Stimulated activated naive CD8-positive, alpha-beta T cell treated with anti-CD3 and anti-CD28 coated beads, Interleukin-15, Interleukin-2, amounts not matched to agents 100 U/mL and 50 U/mL, for 24 hours (primary cell): ENCODE results near the gene SLC25A39.
"Not testable (repeated sequence)": the region's sequence is repeated elsewhere in the genome, so short reads cannot be mapped to it uniquely, and the experiment has no call there.

ENCODE experiments used
- ATAC-seq: fragments of 150-1000 bp; cut with Tn5 transposase; one replicate; pipeline ENCODE4 v1.10.0; 2021
- DNase-seq: peaks from one replicate; pipeline ENCODE4 v3.0.0; 2021

The SLC25A39 gene

DNA sequence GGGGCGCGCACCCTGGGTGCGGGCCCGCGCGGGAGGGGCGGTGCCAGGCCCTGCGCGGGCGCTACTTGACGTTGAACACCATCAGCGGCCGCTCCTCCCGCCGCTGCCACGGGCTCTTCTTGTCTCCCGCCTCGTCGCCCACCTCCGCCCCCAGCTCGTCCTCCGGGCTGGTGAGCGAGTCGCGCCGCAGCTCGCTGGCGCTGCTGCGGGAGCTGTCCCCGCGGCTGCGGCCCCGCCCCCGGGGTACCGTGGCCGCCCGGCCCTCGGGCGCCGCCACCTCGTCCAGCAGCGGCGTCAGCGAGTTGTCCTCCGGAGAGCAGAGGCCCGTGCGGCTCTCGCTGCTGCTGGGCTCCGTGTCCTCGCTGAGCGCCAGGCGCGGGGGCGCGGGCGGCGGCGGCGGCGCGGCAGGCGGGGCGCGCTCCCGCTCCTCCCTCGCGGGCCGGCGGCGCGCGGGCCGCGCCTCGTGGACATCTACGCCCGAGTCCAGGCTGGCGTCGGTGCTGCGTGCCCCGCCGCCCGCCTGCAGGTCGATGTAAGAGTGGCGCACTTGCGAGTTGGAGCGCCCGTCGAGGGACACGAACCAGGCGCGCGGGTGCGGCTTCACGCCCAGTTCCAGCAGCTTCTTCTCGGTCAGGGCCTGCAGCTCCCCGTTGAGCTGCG, 29.2 kb upstream of the SLC25A39 start:
- DNase-seq = peak; percentile 20
- ATAC-seq = no peak

DNA sequence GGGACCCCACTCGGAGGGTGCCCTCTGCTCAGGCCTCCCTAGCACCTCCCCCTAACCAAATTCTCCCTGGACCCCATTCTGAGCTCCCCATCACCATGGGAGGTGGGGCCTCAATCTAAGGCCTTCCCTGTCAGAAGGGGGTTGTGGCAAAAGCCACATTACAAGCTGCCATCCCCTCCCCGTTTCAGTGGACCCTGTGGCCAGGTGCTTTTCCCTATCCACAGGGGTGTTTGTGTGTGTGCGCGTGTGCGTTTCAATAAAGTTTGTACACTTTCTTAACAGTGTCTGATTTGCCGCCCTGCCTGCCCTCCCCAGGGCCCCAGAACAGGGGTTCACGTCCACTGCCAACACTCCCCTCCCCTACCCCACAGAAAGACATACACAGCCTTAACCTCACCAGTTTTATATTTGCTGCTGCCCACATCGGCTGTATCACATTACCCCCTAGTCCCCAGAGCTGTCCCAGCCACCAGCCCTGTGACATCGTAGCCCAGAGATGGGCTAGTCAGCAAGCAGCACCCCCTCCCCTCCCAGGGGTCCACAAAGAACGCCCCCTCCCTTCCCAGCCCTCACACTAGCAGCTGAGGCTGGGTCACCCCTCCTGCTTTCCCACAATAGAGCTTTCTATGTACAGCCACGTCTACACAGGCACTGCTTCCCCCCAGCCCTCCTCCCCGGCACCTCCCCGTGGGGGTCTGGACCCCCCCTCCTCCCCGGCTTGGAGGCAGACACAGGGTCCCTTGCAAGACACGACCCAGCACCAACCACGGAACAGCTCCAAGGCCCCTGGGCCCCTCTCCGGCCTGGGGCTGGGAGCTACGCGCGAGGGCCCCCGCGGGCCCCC, 28.4 kb upstream of the SLC25A39 start:
- DNase-seq (no peak), ATAC-seq (no peak)

DNA sequence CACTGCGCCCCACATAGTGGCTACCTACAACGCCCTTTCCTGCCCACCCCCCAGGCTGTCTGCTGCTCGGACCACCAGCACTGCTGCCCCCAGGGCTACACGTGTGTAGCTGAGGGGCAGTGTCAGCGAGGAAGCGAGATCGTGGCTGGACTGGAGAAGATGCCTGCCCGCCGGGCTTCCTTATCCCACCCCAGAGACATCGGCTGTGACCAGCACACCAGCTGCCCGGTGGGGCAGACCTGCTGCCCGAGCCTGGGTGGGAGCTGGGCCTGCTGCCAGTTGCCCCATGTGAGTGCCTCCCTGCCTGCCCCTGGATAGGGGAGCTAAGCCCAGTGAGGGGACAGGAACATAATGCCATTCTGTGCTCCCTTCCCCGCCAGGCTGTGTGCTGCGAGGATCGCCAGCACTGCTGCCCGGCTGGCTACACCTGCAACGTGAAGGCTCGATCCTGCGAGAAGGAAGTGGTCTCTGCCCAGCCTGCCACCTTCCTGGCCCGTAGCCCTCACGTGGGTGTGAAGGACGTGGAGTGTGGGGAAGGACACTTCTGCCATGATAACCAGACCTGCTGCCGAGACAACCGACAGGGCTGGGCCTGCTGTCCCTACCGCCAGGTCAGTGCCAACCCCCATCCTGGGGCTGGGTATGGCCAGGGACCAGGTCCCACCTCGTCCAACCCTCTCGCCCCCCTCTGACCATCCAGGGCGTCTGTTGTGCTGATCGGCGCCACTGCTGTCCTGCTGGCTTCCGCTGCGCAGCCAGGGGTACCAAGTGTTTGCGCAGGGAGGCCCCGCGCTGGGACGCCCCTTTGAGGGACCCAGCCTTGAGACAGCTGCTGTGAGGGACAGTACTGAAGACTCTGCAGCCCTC, 27.6 kb upstream of the SLC25A39 start:
- DNase-seq (no peak), ATAC-seq (no peak)

DNA sequence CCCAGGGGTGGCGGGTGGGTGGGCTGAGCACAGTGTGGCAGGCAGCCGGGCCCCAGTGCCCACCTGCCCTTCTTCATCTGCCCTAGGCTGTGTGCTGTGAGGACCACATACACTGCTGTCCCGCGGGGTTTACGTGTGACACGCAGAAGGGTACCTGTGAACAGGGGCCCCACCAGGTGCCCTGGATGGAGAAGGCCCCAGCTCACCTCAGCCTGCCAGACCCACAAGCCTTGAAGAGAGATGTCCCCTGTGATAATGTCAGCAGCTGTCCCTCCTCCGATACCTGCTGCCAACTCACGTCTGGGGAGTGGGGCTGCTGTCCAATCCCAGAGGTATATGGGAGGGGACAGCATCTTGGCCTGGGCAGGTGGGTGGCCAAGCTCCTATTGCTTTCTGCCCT, 26.8 kb upstream of the SLC25A39 start:
- ATAC-seq (no peak), DNase-seq (no peak)

DNA sequence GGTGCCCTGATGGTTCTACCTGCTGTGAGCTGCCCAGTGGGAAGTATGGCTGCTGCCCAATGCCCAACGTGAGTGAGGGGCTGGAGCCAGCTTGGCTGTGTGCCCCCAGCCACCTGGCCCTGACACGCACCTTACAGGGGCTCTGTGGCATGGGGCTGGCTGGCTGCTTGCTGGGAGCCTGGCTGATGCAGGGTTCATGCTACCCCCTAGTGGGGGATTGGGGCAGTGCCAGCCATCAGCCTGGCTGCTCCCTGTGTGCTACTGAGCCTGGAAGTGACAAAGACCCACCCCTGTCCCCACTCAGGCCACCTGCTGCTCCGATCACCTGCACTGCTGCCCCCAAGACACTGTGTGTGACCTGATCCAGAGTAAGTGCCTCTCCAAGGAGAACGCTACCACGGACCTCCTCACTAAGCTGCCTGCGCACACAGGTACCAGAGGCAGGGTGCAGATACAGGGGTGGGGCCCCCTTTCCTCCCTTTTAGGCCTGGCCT, 26.2 kb upstream of the SLC25A39 start:
- DNase-seq (peak; percentile 83), ATAC-seq (peak; percentile 70)

DNA sequence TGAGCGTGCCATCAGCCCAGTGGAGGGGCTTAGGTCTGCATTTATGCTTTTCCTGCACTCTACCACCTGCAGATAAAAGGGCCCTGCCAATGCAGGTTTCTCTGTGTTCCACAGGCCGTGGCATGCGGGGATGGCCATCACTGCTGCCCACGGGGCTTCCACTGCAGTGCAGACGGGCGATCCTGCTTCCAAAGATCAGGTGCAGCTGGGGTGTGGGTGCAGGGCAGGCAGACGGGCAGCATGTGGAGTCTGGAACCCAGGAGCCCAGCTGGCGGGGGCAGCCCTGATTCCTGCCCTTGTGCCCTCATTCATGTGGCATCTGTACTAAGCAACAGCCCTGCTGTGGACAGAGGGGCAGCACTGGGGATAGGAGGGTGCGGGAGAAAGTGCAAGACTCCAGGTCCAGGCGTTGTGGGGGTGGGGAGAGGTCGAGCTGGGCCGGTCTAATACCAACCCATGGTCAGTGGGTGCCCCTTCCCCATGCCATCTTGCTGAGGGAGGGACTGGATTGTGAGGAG, 25.0 kb upstream of the SLC25A39 start:
- ATAC-seq (no peak), DNase-seq (no peak)

DNA sequence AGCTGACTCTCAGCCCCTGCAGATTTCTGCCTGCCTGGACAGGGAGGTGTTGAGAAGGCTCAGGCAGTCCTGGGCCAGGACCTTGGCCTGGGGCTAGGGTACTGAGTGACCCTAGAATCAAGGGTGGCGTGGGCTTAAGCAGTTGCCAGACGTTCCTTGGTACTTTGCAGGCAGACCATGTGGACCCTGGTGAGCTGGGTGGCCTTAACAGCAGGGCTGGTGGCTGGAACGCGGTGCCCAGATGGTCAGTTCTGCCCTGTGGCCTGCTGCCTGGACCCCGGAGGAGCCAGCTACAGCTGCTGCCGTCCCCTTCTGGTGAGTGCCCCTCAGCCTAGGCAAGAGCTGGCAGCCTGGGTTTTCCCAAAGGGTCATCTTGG, 24.4 kb upstream of the SLC25A39 start:
- no peak for DNase-seq
- ATAC-seq = no peak

DNA sequence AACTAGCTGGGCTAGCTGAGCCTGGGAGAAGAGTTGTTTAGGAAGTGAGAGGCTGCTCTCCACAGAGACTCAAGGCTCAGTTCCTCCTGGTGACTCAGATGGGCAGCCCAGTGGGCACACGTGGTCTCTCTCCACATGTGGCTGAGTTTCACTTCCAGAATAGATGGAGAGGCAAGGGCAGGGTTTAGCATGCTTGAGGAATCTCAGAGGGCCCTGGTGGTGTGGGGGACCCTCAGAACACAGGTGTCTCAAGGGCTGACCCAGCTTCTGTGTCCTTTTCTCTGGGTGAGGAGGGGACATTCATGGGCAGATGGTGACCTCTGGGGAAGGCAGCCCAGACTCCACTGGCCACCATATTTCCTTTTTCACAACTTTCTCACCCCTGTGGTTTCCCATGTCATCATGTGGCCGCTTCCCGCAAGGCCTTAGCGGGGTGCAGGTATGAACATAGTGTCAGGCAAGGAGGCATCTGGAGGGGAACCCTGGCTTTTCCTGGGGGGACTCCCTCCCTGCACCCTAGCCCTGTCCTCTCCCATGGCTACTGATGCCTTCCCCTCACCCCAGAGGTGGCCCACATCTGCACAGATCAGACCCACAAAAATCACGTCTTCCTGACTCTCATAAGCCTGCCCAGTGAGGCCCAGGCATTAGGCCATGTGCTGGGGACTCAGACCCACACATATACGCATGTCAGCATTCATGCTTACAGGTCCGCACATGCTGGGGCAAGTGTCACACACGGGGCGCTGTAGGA, 23.8 kb upstream of the SLC25A39 start:
- peak; percentile 34 for DNase-seq
- ATAC-seq = no peak

DNA sequence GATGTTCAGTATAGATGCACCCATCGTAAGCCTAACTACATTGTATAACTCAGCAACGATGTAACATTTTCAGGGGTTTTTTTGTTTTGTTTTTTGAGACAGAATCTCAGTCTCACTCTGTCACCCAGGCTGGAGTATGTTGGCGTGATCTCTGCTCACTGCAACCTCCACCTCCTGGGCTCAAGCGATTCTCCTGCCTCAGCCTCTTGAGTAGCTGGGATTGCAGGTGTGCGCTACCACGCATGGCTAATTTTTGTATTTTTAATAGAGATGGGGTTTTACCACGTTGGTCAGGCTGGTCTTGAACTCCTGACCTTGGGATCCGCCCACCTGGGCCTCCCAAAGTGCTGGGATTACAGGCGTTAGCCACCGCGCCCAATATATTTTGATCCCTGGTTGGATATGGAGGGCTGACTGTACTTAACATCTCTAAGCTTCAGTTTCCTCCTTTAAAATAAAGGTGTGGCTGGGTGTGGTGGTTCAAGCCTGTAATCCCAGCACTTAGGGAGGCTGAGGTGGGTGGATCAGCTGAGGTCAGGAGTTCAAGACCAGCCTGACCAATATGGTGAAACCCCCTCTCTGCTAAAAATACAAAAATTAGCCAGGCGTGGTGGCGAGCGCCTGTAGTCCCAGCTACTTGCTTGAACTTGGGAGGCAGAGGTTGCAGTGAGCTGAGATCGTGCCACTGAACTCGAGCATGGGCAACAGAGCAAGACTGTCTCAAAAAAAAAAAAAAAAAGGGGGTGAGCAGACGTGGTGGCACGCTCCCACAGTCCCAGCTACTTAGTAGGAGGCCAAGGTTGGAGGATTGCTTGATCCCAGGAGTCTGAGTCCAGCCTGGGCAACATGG, 22.8 kb upstream of the SLC25A39 start:
- not testable (repeated sequence) for ATAC-seq, DNase-seq

DNA sequence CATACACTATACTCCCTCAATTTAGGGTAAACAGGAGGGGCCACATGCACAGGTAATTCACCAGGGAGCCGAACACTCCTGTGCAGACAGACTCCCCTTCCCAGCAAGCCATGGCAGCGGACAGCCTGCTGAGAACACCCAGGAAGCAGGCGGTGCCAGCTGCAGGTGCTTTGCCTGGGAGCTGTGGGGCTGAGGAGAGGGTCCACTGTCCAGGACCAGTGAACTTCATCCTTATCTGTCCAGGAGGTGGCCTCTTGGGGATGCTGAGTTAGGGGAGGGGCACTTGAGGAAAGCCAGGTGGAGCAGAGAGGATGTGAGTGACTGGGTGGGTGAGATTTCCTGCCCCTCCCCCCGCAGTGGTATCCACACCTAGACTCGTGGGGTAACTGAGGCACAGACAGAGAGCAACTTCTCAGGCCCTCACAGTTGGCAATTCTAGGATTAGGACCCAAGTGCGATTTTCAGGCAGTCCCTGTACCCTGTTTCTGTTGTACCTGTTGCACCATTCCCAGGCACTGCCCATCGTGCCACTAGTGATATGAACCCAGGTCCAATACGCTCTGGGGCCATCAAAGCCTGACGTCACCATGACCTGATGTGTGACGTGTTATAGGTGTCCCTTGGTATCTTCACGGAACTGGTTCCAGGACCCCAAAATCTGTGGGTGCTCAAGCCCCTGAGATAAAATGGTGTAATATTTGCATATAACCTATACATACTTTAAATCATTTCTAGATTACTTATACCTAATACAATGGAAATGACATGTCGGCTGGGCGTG, 21.6 kb upstream of the SLC25A39 start:
- ATAC-seq (no peak), DNase-seq (no peak)

DNA sequence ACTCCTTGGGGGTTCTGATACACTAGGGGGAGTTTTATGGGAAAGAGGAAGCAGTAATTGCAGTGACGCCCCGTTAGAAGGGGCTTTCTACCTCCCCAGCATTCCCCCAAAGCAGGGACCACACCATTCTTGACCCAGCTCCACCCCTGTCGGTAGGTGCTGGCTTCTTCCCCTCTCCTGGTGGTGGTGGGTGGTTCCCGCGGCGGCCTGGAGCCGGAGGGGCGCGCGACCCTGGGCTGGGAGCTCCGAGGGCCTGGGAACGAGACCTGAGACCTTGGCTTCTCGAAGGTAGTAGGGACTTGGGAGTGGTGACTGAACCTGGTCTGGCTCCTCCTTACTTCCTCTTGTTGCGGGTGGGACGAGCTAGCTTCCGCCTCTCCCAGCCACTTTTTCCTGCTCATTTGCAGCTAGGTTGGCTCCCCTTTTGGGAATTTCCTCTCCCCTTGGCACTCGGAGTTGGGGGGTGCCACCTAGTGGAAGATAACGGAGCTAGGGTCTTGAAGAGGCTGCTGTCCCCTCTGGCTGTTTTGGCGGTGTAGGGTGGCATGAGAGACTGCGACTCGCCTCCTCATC, 20.9 kb upstream of the SLC25A39 start:
- DNase-seq (peak; percentile 66), ATAC-seq (peak; percentile 15)

DNA sequence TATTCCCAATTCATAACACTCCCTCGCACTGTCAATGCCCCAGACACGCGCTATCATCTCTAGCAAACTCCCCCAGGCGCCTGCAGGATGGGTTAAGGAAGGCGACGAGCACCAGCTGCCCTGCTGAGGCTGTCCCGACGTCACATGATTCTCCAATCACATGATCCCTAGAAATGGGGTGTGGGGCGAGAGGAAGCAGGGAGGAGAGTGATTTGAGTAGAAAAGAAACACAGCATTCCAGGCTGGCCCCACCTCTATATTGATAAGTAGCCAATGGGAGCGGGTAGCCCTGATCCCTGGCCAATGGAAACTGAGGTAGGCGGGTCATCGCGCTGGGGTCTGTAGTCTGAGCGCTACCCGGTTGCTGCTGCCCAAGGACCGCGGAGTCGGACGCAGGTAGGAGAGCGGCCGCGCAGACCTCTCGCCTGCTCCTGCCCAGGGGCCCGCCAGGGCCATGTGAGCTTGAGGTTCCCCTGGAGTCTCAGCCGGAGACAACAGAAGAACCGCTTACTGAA, 20.4 kb upstream of the SLC25A39 start, which contains the start of gene GRN:
Gene GRN, plus strand, starts transcription at position 364 of the 515 bp plus-strand sequence. CDS start 3,863 bp downstream, outside the sequence.
- ATAC-seq = peak; percentile 97
- peak; percentile 85 for DNase-seq

DNA sequence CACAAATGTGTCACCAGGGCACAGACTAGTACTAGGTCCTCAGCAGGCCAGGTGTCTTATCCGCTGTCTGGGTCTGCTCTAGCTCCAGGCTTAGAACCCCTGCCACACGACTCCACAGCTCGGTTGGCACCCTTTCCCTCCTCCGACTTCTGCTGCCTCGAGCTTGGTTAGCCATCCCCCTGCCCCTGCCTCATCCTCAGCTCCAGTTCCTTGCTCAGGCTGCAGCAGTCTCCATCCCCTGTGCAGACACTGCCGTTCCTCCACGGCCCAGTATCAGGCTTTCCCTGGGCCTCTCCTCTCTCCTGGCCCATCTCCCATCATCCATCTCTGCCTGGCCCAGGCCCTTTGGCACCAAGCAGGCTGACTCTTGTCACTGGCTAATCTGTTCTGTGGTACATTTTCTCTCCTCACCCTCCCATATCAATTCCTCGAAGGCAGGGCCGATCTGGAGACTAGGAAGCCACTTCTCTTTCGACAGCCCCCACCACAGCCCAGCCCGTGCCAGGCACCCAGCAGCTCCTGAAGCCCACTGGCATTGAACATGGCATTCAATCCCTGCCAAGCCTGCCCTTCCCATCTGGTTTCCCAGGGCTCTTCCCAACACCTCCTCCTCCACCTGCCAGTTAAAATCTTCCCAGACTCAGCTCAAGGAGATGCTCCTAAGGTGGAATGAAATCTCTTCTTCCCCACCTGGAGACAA, 19.0 kb upstream of the SLC25A39 start:
- ATAC-seq (no peak), DNase-seq (no peak)

DNA sequence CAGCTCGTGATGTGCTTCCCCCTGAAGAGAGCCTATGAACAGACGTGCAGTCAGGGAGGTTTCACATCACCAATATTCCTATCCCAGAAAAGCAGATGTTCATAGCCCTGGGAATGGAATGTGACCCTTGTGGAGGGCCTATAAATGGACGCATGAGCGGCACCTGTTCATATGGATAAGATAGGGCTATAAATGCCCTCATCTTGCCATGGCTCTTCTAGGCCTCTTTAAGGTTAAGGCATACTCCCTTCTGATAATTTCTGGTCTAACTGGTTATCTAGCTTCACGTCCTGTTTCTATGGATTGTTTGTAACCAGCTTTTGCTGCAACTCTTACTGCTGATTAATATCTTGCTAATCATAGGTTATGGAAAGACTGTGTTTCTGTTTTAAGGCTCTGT, 15.9 kb upstream of the SLC25A39 start:
- not testable (repeated sequence) for ATAC-seq, DNase-seq

DNA sequence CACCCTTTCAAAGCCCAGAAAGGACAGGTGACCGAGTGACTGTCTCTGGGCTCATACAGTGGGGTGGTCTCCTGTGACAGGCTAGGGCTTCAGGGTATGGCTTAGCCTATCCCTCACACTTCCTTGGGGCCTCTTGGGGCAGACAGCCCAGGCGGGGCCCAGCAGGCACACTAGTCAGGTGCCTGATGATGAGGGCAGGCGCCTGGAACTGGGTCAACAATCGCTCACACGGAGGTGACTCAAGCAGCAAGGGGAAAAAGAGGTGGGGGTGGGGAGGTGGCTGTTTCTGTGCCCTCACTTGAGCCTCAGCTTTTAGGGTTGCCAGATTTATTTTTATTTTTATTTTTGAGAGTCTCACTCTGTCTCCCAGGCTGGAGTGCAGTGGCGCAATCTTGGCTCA, 14.1 kb upstream of the SLC25A39 start:
- DNase-seq (no peak), ATAC-seq (peak; percentile 76)

DNA sequence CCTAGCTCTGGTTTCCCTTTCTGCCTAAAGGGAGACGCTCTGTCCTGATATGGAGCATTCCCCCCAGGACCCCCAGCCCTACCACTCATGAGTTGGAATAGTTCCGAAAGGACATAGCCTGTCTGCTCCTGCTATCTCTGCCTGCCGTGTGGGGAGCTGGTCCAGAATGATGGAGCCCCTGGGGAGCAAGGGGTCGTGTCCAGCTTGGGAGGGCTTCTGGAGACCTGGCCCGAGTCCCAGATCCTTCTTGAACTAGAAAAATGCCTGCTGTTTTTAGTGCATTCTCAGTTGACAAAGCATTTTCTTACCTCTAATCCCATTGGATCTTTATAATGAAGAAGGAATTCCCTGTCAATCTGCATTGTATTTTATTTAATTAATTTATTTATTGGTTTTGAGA, 11.3 kb upstream of the SLC25A39 start:
- DNase-seq (no peak), ATAC-seq (no peak)

DNA sequence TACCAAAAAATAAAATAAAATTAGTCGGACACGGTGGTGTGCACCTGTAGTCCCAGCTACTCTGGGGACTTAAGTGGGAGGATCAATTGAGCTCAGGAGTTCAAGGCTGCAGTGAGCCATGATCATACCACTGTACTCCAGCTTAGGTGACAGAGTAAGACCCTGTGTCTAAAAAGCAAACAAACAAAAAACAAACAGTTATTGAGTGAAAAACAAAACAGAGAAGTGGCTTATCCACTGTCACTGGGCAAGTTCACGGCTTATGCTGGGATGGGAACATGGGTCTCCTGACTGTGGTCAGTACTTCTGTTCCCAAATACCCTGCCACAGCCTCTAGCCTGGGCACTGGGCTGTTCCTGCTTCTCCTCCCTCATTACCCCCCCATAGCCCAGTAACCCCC, 10.9 kb upstream of the SLC25A39 start:
- DNase-seq = no peak
- ATAC-seq = no peak

DNA sequence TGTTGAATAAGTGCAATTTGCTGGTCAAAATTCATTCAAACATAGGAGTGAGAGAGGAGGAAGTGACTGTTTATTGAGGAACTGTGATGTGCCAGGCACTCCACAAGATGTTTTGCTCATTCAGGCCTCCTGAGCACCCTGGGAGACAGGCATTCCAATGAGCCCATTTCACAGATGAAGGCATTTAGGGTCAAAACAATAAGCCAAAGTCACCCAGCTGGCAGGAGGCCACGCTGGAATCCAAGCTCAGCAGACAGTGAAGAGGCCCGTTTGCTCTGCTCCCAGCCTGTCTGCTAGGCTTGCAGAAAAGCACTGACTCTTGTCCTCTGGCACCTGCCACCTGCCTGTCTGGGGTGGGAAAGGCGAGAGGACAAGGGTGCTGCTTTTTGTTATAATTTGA, 10.1 kb upstream of the SLC25A39 start:
- DNase-seq = no peak
- ATAC-seq = no peak
